Fibroblast of pulmonary artery (primary cell): ENCODE data around the gene SLC7A7.
A peak's percentile ranks its signal among the peaks of the same experiment; 100 is the strongest.
"Not testable (repeated sequence)": the region's sequence is repeated elsewhere in the genome, so short reads cannot be mapped to it uniquely, and the experiment has no call there.

ENCODE experiments used
- DNase-seq: peaks from one replicate; pipeline ENCODE4 v3.0.0-alpha.2; 2010; ENCODE audit warnings: low read depth
- H3K4me3 ChIP-seq: replicated peaks from 2 replicates; pipeline ENCODE4 v1.5.1; 2011; ENCODE audit warnings: low read depth, mild to moderate bottlenecking, control low read depth, low read length, moderate library complexity
- CTCF ChIP-seq: IDR thresholded peaks from 2 replicates; pipeline ENCODE4 v1.5.1; 2011; ENCODE audit warnings: mild to moderate bottlenecking, control low read depth, low read length, inconsistent platforms; ENCODE audit errors: missing control alignments

The SLC7A7 gene

DNA sequence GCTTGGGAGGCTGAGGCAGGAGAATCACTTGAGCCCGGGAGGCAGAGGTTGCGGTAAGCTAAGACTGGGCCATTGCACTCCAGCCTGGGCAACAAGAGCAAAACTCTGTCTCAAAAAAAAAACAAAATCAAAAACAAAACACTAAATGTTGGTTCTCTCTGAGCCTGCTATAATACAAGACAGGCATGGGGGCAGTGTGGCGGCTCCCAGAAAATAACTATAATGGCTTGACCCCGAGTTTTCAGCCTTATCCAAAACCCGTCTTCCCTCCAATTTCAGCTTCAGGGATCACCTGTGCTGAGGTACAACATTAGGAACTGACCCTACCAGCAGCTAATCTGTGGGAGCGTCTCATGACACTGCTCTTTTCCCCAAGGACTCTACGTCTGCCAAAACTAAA is 862 bp downstream of the SLC7A7 start:
- TF ChIP-seq CTCF: no peak
- peak overlapping the region; percentile 40 for H3K4me3 ChIP-seq
- no peak for DNase-seq

- TF ChIP-seq CTCF: no peak
- H3K4me3 ChIP-seq: no peak overlapping the region
- DNase-seq: no peak
Observed at GRCh38 chr14:22813145-22813544, 2.1 kb downstream of the SLC7A7 start.

GRCh38 chr14:22812744-22813143 is 2.5 kb downstream of the SLC7A7 start:
- no peak for DNase-seq
- TF ChIP-seq CTCF: no peak
- no peak overlapping the region for H3K4me3 ChIP-seq

DNA sequence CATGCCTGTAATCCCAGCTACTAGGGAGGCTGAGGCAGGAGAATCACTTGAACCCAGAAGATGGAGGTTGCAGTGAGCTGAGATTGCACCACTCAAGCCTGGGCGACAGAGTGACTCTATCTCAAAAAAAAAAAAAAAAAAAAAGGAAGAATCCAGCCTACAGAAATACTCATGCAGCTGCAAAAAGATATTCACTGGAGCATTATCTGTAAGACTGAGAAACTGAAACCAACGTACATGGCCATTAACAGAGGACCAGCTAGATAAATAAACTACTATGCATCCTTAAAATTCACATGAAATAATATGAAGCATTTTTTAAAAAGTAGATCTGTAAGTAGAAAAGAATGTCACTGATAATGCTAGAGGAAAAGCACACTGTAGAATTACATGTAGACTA is 3.5 kb downstream of the SLC7A7 start:
- H3K4me3 ChIP-seq: no peak overlapping the region
- DNase-seq: peak; percentile 26
- TF ChIP-seq CTCF: no peak

DNA sequence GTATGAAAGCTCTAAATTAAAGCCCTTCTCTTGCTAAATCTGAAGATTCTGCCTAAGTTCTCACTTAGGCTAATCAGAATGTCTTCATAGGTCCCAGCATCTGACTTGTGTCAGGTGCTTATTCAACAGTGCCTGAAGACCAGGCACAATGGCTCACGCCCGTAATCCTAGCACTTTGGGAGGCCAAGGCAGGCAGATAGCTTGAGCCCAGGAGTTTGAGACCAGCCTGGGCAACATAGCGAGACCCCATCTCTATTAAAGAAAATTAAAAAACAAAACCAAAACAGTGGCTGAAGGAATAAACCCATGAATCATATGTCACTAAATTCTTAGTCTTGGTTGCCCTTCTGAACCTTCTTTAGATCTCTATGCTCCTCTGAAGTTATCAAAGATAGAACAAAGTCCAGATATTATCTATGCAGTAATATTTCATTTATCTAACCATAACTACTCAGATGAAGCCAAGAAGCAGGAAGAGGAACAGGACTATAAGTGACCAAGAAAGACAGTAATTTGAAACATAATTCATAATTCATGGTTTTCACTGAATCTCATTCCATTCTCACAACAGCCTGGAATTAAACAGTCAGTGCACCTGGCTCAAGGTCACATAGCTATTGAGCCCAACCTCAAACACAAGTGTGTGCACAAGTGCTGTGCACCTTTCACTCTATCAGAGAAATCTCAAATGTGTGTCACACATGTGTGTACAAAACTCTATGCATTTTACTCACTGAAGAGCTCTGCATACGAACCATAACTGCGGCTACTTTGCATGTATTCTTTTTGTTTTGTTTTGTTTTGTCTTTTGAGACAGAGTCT is 6.6 kb downstream of the SLC7A7 start:
- TF ChIP-seq CTCF: no peak
- H3K4me3 ChIP-seq: no peak overlapping the region
- no peak for DNase-seq

DNA sequence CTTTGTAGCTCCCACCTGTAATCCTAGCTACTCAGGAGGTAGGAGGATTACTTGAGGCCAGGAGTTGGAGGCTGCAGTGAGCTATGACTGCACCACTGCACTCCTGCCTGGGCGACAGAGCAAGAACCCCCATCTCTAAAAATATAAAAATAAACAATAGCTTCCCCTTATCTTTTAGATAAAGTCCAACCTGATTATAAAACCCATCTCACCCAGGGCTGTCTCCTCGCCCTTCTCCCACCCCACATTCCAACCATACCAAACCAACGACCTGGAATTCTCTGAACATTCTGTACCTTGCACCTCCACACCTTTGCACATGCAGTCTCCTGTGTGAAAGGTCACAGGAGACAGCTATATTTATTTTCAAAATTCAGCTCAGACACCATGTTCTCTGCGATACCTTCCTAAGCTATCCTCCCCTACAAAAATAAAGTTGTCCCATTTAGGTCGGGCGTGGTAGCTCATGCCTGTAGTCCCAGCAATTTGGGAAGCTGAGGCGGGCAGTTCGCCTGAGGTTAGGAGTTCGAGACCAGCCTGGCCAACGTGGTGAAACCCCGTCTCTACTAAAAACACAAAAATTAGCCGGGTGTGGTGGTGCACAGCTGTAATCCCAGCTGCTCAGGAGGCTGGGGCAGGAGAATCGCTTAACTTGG is 7.7 kb downstream of the SLC7A7 start:
- no peak for DNase-seq
- no peak overlapping the region for H3K4me3 ChIP-seq
- no peak for TF ChIP-seq CTCF

DNA sequence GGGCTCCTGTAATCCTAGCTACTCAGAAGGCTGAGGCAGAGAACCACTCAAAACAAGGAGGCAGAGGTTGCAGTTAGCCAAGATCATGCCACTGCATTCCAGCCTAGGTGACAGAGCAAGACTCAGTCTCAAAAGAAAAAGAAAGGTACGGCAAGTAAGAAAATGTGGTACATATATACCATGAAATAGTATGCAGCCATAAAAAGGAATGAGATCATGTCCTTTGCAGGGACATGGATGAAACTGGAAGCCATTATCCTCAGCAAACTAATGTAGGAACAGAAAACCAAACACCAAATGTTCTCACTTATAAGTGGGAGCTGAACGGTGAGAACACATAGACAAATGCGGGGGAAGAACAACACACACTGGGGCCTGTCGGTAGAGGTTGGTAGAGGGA is 10.0 kb downstream of the SLC7A7 start:
- not testable (repeated sequence) for H3K4me3 ChIP-seq, DNase-seq
